GM23338 (cell line): ENCODE measurements around the gene OSBPL3.

ENCODE experiments used
- CTCF ChIP-seq, 2 experiments: fragments of 200-600 bp in 1 of 2; sonication (generic) in 1 of 2; conservative IDR thresholded peaks; 2 replicates each; pipeline versions ENCODE4 v1.5.1 to v1.6.1; 2016 to 2017; ENCODE audit warnings: antibody characterized with exemption in 2 of 2, low read depth in 2 of 2, mild to moderate bottlenecking in 2 of 2, moderate library complexity in 1 of 2
- EZH2 ChIP-seq: fragments of 200-600 bp; sonication (generic); IDR thresholded peaks from one replicate; pipeline ENCODE4 v1.8.0; 2017; ENCODE audit warnings: antibody characterized with exemption, mild to moderate bottlenecking, low read depth; ENCODE audit not compliant: unreplicated experiment
- EZH2phosphoT487 ChIP-seq: fragments of 200-600 bp; sonication (generic); IDR thresholded peaks from one replicate; pipeline ENCODE4 v1.8.1; 2018; ENCODE audit warnings: antibody characterized with exemption; ENCODE audit not compliant: unreplicated experiment
- POLR2AphosphoS5 ChIP-seq: IDR thresholded peaks from 2 replicates; pipeline ENCODE4 v1.6.1; 2016; ENCODE audit warnings: antibody characterized with exemption, low read depth
- ZNF114 ChIP-seq: fragments of 250-450 bp; sonication (Bioruptor Pico); IDR thresholded peaks from 2 replicates; pipeline ENCODE4 v1.5.0; 2020; ENCODE audit warnings: mild to moderate bottlenecking, moderate library complexity

DNA sequence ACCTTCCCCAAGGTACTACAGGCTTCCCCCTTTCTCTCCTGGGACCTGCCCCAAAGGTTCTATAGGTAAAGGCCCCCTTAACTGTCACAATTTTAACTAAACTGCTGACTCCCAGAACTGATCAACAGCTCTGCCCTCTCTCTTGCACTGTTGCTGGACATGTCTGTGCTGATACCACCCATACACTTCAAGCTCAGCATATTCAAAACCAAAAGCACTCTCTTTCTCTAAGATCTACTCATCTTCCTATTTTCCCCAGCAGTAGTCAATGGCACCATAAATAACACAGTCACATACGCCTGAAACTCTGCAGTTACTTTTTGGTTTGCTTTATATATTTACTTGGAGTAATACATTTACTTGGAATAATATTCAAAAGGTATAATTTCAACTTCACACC is 12.3 kb downstream of the OSBPL3 start:
- TF ChIP-seq EZH2, result no peak
- no peak for TF ChIP-seq ZNF114 (CRISPR knock-in tag)
- no peak for TF ChIP-seq CTCF (conservative IDR thresholded peaks at IDR 0.05; ENCODE audit: low read depth in 2 of 2)
- no peak for TF ChIP-seq POLR2AphosphoS5
- TF ChIP-seq EZH2phosphoT487, result no peak
